Islet of Langerhans (tissue), 1 donor: ENCODE results near the gene VTCN1.

ENCODE experiments used
- FAIRE-seq: peaks from one replicate; lab custom pipeline; 2011; peaks lifted over from hg19 to GRCh38; lab: Jason Lieb, UNC

Gene VTCN1

DNA sequence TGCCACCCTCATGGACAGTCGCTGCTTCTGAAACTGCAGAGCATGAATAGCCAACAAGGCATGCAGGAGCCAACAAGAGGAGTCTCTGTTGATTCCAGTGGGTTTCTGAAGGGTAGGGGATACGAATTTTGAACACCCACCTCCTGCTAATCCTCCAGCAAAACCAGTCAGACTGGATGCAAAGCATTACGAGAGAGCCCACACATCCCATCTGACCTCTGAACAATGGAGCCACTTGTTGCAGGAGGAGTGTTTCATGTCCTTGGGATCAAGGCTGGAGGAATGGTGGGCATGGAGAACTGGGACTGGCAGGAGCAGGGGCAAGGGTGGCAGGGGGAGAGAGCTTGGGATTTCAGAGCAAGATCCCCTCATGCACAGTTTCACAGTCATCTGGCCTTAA, 1.6 kb downstream of the VTCN1 start:
- FAIRE-seq, result no peak

- FAIRE-seq, result no peak
These were observed 2.1 kb downstream of the VTCN1 start for GRCh38 chr1:117208580-117208979.

GRCh38 chr1:117205368-117205767, 5.4 kb downstream of the VTCN1 start:
- no peak for FAIRE-seq

GRCh38 chr1:117201808-117202207, 8.9 kb downstream of the VTCN1 start:
- no peak for FAIRE-seq

DNA sequence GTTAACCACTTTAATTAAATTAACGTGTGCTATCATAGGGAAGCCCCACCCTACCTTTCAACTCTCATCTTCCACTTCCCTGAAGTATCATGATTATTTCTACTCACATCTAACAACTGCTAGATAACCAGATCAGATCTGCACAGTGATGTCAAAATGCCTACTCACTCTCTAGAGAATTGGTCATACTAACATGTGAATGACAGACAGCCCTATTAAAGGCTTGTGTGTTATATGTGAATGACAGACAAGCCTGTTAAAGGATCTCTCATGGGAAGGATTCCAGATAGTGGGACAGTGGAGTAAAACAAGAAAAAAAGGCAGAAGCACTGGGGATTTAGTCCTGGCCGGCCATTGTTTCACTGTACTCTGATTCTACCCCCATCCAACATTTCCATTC, 12.6 kb downstream of the VTCN1 start:
- FAIRE-seq, result no peak

DNA sequence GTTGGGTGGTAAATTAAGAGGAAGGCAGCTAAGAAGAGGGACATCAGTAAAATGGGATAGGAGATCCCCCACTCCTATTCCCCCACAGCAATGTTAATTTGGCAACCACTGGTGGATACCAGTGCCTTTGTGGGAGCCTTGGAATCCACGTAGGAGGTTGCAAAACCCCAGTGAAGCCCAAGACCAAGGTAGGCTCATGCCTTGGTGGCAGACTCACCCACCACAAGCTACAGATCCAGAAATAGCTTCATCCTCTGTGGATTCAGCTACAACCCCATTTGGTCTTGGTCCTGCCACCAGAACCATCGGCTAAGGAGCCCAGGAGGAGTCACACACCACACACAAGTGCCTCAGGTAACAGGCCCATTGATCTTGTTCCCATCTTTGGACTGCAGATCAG, 21.0 kb downstream of the VTCN1 start:
- no peak for FAIRE-seq

DNA sequence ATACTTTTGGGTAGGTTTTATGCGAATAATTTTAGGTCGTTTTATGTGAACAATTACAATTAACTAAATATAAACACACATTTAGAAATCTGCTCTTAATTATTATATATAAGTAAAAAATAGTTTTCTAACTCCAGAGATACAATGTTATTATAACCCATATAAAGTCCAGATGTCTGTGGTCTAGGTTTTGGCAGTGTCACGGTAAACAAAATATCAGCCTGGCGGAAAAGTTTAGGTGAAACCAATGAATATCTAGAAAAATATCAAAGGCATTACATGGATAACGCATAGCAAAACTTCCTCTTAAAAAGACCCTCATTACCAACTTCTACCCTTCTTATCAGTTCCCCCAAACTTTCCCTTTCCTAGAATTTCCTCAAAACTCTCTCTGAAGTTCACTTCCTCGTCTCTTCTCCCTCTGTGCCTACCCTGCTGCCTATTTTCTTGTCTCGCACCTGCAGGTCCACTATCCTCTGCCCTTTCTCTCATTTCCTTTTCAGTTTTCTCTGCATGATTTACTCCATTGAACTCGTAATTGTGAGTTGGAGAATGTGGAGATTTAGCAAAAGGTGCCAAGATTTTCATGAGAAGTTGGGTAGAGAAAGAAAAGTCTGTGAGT, 21.8 kb downstream of the VTCN1 start:
- no peak for FAIRE-seq

DNA sequence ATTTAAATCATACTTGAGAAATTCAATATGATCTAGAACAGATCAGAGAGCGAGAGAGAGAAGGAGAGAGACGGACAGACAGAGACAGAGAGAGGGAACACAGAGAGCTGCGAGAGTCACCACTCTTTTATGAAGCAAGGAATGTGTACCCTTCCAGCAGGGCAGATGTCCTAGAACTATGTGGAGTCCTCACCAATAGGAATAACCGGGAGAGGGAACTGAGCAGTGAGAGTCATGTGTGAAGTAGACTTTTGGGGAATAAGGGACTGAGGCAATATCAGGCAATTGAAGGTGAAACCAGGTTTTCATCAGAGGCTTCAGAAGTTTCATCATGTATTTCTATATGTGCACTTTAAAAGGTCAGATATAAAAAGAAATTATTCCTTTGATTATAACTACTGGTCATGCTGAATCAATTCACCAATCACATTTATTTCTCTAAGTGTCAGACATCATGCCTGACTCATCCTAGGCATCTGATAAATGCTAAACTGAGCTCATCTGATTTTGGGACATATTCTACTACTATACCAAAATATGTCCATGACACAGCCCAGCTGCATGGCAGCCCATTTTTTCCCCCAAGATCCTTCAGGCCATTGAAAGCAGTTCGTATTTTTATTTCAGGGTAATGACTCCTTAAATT, 22.4 kb downstream of the VTCN1 start:
- no peak for FAIRE-seq

- FAIRE-seq, result no peak
These were observed 27.6 kb downstream of the VTCN1 start for GRCh38 chr1:117183112-117183511.

DNA sequence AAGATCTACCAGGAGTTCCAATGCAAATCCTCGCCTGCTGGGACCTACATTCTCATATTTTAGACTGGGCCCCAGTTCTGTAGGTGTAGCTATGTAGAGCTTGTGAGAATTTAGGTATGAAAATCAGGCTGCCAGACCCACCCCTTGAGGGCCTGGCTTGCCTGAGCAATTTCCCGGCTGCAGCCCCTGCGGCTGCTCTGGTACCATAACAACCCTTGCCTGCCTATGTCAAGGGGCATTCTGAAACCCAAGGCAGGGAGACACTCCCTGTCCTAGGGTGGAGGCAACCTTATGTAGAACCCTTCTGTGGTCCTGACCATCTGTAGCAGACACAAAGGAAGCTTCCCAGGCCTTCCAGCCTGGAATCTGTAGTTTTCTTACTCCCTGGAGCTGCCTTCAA, 28.4 kb downstream of the VTCN1 start:
- no peak for FAIRE-seq

DNA sequence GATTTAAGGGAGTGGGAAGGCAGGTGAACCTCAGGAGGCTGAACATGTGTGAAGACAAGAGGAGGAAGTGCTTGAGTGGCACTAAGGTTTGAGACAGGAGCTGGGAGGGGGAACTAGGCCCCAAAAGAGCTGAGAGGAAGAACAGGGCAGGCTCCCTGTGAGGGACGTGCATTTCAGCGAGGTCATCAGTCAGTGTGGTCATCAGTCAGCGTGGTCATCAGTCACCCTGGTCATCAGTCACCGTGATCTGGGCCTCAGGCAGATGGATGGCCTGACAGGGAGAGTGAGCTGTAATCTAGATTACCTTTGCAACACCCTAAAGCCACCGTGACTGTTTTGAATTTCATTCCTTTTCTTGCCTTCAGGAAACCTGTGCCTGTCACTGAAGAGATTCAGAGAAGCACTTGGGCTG, 29.1 kb downstream of the VTCN1 start:
- no peak for FAIRE-seq

- FAIRE-seq, result no peak
These were observed 30.4 kb downstream of the VTCN1 start for GRCh38 chr1:117180147-117180967.

GRCh38 chr1:117179471-117179870, 31.3 kb downstream of the VTCN1 start:
- FAIRE-seq, result no peak

DNA sequence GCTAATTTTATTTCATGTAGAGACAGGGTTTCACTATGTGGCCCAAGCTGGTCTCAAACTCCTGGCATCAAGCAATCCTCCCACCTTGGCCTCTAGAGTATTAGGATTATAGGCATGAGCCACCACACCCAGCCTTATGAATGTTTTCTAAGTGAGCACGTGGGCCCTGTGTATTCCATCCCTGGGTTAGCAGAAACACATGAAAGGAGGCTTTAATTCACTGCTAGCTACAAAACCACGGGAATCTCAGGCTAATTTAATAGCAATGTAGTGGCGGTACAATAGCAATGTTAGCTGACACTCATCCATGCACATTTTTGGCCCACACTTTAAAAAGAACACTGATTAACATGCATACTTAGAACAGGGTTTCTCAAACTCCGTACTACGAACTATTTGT, 32.0 kb downstream of the VTCN1 start:
- no peak for FAIRE-seq

- FAIRE-seq, result no peak
These were observed 33.4 kb downstream of the VTCN1 start for GRCh38 chr1:117177376-117177775.

- no peak for FAIRE-seq
These were observed 34.1 kb downstream of the VTCN1 start for GRCh38 chr1:117176579-117176978.

DNA sequence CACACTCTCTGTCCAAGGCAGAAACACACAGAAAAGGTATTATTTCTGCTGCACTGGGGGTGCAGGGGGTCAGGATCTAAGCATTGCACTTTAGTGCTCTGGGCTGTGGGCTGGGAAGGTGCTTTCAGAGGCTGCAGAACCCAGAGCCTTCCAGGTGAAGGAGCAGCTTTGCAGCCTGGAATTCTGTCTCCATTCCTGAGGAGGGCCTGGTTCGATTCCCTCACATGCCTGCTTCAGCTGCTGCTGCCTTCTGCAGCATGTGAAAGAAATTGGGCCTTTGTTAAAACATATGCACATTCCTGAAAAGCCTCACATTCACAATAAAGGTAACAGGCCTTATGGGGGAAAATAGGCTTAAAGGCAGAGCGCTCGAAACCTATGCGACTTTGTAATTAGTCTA, 35.9 kb downstream of the VTCN1 start:
- no peak for FAIRE-seq

DNA sequence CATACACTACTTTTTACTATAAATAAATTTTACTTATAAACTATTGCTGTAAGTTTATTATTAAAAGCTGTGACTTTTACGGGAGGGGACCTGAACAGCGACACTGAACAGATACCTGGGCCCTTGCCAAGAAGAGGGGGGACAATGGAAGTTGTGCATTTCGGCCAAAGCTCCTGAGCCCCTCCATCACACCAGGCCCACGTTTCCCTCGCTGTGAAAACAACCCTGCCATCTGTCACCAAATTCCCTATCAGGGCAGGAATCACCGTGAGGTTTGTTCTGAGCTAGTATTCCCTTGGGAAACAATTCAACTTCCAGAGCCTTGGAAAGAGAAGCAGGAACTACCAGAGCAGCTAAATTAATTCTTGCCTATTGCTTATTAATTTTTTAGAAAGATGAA, 37.0 kb downstream of the VTCN1 start:
- FAIRE-seq, result no peak

DNA sequence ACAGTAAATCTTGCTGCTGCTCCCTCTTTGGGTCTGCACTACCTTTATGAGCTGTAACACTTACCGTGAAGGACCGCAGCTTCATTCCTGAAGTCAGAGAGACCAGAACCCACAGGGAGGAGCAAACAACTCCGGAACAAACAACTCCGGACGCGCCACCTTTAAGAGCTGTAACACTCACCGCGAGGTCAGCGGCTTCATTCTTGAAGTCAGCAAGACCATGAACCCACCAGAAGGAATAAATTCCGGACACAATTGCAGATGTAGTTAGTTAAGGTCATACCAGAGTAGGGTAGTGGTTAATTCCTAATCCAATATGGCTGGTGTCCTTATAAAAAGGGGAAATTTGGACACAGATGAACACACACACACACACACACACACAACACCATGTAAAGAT, 37.7 kb downstream of the VTCN1 start:
- no peak for FAIRE-seq

GRCh38 chr1:117171900-117172511, 38.7 kb downstream of the VTCN1 start:
- FAIRE-seq, result no peak

GRCh38 chr1:117169871-117170596, 40.7 kb downstream of the VTCN1 start:
- no peak for FAIRE-seq

GRCh38 chr1:117167402-117167801, 43.3 kb downstream of the VTCN1 start:
- FAIRE-seq, result no peak
